KG1 (cell line): ENCODE data around the gene NLE1.
"Not testable (repeated sequence)": the region's sequence is repeated elsewhere in the genome, so short reads cannot be mapped to it uniquely, and the experiment has no call there.

ENCODE experiments used
- DNase-seq: peaks from one replicate; lab custom pipeline; 2025; lab: John Stamatoyannopoulos, UW

Gene NLE1

GRCh38 chr17:35127751-35128514, 14.2 kb downstream of the NLE1 start:
- no peak for DNase-seq

DNA sequence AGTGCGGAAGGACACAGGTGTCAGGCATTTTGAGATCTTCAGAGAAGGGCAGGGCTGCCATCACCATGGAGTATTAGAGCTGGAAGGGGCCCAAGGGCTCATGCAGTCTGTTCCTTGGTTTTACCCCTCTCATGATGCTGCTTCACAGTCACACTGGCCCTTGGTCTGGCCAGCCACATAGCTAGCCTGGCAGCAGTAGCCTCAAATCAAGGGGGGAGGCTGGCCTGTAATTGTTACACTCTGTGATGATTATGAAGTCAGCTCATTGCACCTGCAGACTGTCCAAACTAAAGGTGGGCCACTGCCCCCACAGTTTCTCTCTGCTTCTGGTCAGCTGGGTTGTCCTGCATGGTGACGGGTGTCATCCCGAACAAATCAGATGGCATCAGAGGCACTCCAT, 20.8 kb downstream of the NLE1 start, which contains the start of gene FNDC8:
Gene FNDC8 (plus strand): TSS at position 301 of the 400 bp plus-strand sequence. CDS start 79 bp downstream, at position 380.
- no peak for DNase-seq

GRCh38 chr17:35119370-35120165, 22.5 kb downstream of the NLE1 start, which contains the start of gene RAD51D:
Gene RAD51D (minus strand): TSS chr17:35119860. CDS start chr17:35119613, 247 bp downstream.
- DNase-seq, result peak; percentile 62

DNA sequence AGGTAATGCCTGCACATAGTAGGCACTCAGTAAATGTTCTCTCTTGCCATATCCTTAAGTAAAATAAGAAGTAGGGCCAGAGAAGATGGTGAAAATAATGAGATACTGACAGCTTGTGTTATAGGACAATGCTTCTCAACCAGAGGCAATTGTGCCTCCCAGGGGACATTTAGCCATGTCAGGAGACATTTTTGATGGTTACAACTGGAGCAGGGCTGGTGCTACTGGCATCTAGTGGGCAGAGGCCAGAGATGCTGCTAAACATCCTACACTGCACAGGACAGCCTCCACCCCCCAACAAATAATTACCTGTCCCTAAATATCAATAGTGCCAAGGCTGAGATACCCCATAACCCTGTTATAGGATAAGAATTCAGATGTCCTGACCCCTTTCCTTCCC, 24.1 kb downstream of the NLE1 start:
- DNase-seq, result no peak

DNA sequence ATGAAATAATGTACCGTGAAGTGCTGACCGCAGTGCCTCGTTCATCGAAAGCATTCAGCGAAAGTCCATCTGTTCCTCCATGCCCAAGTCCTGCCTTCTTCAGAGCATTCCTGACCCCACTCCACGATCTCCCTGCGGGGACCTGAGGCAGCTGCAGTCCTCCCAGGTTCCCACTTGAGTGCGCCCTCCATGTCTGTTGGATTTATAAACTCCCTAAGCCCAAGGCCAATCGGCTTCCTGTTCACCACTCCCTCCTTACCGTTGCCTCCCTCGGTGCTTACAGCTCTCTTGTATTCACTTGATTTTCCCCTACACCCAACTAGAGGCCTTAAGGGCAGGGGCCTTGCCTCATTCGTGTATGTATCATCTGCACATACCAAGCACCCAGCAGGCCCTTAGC, 25.3 kb downstream of the NLE1 start:
- no peak for DNase-seq

DNA sequence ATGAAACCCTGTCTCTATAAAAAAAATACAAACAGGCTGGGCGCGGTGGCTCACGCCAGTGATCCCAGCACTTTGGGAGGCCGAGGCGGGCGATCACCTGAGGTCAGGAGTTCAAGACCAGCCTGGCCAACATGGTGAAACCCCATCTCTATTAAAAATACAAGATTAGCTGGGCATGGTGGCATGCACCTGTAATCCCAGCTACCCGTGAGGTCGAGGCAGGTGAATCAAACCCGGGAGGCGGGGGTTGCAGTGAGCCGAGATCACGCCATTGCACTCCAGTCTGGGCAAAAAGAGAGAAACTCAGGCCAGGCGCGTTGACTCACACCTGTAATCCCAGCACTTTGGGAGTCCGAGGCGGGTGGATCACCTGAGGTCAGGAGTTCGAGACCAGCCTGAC, 31.3 kb downstream of the NLE1 start:
- DNase-seq, result not testable (repeated sequence)

- no peak for DNase-seq
Measured at GRCh38 chr17:35104844-35105450, 37.2 kb downstream of the NLE1 start.

- DNase-seq, result no peak
Measured at GRCh38 chr17:35103271-35103670, 38.8 kb downstream of the NLE1 start.

DNA sequence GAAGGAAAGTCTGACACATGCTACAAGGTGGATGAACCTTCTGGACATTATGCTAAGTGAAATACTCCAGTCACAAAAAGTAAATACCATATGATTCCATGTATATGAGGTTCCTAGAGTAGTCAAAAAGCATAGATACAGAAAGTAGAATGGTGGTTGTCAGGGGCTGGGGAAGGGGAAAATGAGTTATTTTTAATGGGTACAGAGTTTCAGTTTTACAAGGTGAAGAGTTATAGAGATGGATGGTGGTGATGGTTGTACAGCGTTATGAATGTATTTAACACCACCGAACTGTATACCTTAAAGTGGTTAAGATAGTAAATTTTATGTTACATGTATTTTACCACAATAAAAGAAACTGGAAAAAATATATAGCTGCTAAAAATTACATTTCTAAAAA, 40.4 kb downstream of the NLE1 start:
- DNase-seq, result no peak

DNA sequence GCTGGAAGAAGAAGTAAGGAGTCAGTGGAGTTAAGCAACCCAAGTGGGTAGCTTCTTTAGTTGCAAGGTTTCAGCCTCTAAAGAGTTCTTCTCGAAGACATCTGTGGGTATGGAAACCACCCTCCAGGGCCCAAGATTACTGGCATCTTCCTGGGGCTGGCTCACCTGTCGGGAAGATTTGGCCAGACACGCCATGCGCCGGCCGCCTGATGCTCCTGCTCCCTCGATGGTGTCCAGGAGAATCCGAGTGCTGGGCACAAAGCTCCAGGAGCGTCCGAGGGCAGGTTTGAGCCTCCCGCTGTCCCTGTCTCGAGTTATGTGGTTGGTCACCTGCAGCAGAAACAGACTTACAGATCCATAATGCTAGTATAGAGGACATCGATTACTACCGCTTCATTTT, 41.1 kb downstream of the NLE1 start:
- no peak for DNase-seq

GRCh38 chr17:35099908-35100307, 42.2 kb downstream of the NLE1 start:
- no peak for DNase-seq

DNA sequence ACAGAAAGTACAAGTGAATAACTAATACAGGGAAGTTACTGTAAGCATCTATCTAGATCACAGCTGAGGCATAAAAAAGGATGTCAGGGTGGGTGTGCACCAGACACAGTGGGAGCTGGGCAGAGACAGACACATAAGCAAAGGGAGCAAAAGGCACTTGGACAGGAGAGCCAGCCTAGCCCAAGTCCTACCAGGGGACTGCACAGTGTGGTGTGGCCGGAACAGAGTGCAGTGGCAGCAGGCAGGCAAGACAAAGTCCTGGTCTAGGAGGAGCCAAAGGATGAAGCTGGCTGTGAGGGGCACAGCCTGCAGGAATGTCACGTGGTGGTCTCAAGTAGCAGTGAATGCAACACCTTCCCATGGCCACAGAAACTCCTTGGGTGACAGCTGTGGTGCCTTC, 44.3 kb downstream of the NLE1 start:
- no peak for DNase-seq

DNA sequence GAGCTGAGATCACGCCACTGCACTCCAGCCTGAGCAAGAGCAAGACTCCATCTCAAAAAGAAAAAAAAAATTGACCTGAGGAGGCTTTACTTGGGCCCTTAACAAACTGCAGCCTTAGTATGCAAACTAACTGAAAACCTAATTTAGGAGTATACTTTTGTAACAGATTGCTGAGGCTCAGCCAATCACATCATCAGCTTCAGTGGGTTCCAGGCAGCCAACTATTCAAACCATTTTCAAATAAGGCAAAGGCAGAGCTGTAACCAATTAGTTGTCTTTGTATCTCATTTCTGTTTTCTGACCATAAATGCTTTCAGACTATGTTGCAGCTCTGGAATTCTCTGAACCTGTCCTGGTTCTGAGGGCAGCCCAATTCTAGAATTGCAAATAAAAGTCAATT, 46.4 kb downstream of the NLE1 start:
- DNase-seq, result no peak

- DNase-seq, result no peak
Measured at GRCh38 chr17:35094902-35095301, 47.2 kb downstream of the NLE1 start.

DNA sequence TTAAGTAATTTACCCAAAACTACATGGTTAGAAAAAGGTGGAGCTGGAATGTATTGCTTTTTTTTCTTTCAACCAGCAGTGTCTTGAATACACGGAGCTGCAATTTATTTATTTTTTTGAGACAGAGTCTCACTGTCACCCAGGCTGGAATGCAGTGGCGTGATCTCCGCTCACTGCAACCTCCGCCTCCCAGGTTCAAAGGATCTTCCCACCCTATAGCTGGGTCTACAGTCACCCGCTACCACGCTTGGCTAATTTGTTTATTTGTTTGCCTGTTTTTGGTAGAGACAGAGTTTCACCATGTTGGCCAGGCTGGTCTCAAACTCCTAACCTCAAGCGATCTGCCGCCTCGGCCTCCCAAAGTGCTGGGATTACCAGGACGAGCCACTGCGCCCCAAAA, 51.4 kb downstream of the NLE1 start:
- not testable (repeated sequence) for DNase-seq

DNA sequence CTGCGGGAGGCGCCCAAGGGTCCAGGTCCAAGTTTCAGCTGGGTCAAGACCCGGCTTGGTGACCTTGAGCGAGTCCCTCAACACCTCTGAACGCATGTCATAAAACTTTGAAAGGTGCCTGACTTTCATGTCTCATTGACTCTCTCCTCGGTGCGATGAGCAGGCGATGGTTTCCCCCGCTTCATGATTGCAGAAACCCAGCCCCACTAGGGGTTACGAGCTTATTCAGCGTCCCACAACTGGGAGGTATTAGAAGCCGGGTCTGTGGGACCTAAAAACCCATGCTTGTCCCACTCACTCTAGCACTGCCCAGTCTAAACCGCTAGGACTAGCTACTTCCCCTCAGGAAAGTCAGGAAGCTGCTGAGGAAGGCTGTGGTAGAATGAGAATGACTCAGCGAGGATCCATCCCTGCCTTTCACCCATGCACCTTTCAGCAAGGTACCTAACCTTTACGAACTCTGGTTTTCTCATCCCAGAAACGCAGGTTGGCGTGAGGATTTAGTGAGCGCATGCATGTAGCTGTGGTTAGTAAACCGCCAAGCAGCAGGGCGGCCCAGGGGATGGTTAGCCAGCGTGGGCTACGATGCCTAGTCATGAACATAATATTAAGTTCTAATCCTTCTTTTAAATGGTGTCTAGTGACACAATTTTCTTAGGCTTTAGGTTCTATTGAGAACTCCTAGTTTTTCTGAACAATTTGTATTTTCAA, 52.4 kb downstream of the NLE1 start:
- peak; percentile 66 for DNase-seq

DNA sequence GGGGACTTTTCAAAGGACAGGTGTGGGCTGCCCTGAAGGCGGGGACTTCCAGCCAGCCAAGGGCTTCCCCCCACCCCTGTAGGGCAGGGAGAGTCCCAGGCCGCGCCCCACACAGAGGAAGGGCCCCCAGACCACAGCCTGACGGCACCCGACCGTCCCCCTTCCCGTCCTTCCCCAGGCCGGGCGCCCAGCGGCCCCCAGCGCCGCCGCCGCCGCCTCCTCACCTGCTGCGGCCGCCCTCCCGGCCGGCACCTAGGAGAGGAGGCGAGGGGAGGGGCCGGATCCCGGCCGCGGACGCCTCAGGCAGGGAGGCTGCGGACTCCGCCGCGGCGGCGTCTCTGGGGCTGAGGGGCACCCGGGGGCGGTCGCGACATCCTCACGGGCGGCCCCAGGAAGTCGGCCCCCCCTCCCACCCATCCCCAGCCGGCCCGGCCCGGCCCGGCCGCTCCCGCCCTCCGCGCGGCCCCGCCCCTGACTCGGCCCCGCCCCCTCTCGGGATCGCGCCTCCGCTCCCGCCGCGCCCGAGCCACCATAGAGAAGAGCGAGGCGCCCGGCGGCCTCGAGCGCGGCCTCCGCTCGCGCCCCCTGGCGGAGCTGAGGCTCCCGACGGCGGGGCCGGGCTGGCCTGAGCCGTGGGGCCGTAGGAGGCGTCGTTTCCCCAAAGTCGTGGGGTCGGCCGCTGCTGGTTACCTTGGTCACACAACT, 53.1 kb downstream of the NLE1 start:
- peak; percentile 66 for DNase-seq

DNA sequence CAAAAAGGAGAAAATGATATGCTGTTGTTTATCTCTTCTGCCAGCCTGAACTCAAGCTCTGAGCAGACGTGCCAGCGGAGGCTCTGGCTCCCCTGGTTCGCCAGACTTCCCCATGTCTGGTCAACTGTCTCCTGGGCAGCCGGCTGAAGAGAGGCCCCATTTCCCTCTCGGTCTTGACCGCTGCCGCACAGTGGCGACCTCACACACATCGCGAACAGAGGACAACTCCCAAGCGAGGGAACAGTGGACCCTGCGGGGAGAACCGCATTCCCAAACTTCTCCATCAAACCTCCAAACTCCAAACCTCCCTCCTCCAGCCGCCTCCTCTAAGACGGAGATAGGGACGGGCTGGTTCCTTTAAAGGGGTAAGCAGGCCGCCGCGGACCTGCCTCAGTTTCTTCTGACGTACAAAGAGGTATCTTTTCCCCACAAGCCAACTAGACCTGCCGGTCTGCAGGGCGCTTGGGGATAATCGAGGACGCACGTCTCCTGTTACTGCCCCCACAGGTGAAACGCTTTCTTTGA, 53.7 kb downstream of the NLE1 start:
- DNase-seq, result no peak

DNA sequence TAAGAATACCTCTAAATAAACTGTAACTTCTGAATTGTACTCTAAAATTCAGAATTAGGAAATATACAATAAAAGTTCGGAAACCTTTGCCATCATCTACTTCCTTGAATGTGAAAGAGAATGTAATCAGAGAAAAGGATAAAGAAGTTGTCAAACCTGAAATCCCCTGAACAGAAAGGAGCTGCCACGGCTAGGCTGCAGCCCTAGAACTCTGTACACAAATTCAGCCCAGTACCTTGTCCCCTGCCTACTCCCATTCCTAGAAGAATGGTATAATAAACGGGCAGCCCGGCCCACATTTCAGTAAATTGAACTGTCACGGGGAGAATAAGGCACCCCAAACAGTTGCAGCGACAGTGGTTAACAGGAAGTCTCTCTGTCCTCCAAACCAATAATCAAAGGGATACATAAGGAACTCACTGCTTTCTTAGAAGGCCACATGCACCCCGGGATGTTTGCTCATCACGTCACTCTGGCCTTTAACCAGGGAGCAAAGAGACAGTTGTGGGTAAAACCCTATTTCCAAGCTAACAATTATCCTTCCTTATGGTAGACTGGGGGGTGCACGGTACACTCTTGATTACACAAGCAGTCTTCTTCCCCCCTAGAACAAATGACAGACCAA, 54.3 kb downstream of the NLE1 start:
- DNase-seq, result peak; percentile 47

DNA sequence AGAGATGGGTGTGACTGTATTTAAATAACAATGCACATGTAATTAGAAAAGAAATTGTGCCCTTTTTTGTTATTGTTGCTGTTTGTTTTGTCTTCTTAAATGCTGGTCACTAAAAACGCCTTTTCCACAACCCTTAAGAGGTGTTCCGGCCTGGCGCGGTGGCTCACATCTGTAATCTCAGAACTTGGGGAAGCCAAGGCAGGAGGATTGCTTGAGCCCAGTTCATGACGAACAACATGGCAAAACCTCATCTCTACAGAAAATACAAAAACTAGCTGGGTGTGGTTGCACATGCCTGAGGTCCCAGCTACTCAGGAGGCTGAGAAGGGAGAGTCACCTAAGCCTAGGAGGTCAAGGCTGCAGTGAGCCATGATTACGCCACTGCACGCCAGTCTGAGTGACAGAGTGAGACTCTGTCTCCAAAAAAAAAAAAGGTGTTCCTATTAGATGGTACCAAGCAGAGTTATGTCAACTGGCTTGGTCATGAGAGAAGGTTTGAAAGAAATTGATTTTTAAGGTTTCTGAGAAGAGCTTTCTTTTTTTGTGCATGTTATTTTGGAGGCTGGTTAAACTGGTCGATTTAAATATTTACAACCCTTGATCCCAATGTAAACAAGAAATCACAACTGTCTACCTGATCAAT, 55.1 kb downstream of the NLE1 start:
- no peak for DNase-seq
